Measurements from ENCODE around the gene RBM46.
"Not testable (repeated sequence)": the region's sequence is repeated elsewhere in the genome, so short reads cannot be mapped to it uniquely, and the experiment has no call there.

Gene RBM46

DNA sequence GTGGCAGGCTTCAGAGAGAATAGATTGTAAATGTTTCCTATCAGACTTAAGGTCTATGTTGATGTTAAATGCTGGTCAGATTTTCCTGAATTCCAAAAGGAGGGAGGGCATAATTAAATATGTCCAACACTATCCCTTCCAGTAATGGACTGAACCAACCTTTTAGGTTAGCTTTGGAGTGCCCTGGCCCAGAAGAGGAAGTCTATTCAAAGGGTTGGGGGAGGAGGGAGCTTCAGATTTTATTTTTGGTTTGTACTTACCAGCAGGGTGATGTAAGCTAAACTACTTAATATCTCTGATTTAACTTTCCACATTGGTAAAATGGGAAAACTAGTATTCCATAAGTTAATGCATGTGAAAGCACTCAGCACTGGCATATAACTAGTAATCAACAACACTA lies 91.1 kb downstream of the RBM46 start:
- TF ChIP-seq, protein P1, sequence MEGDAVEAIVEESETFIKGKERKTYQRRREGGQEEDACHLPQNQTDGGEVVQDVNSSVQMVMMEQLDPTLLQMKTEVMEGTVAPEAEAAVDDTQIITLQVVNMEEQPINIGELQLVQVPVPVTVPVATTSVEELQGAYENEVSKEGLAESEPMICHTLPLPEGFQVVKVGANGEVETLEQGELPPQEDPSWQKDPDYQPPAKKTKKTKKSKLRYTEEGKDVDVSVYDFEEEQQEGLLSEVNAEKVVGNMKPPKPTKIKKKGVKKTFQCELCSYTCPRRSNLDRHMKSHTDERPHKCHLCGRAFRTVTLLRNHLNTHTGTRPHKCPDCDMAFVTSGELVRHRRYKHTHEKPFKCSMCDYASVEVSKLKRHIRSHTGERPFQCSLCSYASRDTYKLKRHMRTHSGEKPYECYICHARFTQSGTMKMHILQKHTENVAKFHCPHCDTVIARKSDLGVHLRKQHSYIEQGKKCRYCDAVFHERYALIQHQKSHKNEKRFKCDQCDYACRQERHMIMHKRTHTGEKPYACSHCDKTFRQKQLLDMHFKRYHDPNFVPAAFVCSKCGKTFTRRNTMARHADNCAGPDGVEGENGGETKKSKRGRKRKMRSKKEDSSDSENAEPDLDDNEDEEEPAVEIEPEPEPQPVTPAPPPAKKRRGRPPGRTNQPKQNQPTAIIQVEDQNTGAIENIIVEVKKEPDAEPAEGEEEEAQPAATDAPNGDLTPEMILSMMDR (IDR thresholded peaks at IDR 0.05; ENCODE audit: borderline replicate concordance, insufficient read depth, low read depth, low read length): no peak
- no peak overlapping the region for H3K4me3 ChIP-seq (ENCODE audit: low read depth, low read length)

DNA sequence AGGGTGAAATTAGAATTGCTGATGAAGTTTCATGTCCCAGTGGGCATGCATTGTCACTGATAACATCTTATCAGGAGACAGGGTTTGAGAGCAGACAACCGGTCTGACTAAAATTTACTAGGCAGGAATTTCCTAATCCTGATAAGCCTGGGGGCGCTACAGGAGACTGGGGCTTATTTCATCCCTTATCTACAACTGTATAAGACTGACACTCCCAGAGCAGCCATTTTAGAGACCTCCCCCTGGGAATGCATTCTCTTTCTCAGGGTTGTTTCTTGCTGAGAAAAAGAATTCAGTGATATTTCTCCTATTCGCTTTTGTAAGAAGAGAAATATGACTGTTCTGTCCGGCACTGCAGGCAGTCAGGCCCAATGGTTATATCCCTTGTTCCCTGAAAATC lies 93.0 kb downstream of the RBM46 start:
- H3K4me3 ChIP-seq (ENCODE audit: low read depth, low read length): not testable (repeated sequence)

DNA sequence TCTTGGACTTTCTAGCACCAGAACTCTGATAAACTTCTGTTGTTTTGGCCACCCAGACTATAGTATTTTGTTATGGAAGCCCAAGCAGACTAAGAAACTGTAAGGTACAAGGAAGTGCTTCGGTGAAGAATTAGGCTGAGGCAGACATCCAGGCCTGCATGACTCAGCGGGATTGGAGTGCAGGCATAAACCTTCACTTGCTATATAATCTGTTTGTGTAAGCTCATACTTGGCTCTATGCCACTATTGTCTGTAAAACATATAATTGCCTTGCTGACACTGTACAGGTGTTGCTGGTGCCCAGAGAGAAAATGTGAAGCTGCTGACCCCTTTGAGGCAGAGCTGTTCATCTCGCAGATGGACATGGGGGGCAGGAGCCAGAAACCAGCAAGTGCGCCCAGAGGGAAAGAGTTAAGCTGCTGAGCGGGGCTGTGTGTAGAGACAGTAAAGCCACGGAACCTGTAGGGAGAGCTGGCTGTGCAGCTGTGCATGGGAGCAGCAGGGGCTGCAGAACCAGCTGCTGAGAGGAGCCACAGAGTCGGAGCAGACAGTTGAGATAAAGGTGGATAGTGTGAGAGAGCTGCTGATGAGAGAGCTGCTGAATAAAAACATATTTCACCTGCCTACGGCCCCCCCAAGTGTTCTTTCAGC lies 96.2 kb downstream of the RBM46 start:
- no peak overlapping the region for H3K4me3 ChIP-seq (ENCODE audit: low read depth, low read length)
- TF ChIP-seq, protein P1 (IDR thresholded peaks at IDR 0.05; ENCODE audit: borderline replicate concordance, insufficient read depth, low read depth, low read length): no peak
